CD4-positive, alpha-beta T cell treated with Interleukin-4 for 4 hours (primary cell): Measurements from ENCODE around the gene OR52H1.

Source experiments
- DNase-seq: peaks from one replicate; pipeline ENCODE4 v3.0.0-alpha.2; 2020

Gene OR52H1

DNA sequence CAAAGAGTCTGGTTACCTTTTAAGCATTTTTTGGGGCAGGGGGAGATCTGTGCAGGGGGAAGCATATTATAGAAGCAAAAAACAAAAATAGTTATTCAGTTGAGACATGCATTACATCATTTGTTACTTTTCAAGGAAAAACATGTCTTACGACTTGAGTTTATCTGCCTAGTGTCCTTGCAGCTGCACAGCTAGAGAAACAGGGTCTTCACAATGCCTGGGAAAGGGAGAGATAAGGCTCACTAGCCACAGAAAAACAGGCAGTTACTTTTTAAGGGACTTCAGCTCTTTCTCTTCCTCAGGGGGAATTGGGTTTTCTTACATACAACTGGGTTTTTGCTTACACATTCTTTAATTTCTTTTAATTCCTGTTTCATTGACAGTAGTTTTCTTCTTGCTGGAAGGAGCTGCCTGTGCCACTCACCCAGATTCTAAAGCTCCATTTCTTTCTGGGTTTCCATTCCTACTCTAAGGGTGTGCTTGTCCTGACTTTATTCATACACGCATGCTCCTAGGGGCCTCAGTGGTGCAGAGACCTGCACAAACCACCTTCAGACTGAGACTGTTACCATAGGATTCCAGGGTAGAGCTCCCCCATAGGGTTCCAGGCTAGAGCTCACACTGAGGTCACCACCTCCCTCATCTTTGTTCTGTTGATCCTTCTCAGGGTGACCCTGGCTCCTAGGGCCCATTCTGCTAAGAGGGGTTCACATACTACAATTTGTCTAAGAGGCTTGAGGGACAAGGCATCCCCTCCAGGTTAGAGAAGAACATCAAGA is 17.1 kb downstream of the OR52H1 start:
- DNase-seq, result no peak

DNA sequence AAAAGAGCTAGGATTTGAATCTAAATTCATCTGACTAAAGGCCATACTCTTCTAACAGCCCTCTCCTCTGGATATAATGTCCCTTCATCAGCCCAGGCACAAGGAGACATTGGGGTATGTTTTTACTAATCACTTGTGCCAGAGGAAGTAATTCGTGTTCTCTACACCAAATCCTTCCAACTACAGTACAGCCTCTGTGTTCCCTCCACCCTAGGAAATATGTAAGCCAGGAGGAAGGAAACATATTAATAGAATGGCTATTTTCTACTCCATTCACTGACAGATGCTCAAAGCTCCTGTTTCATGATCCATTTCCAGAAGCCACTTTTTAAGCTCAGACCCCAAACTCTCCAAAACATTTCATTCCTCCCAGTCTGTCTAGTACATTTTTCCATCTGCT is 19.8 kb downstream of the OR52H1 start:
- DNase-seq, result no peak

DNA sequence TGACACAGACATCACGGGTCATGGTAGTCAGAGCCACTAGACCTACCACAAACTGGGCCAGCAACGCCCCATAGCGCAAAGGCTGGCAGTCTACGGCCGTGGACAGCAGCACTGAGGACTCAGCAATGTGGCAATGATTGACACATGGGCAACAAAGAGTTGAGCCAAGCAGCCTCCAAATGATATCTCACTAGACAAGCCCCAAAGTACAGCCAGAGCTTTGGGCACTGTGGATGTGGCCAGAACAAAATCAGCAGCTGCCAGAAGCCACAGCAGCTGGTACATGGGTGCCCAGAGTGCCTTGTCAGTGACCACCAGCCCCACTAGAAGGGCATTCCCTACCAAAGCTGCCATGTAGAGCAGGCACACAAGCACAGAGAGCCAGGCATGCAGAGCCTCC is 20.6 kb downstream of the OR52H1 start:
- no peak for DNase-seq

DNA sequence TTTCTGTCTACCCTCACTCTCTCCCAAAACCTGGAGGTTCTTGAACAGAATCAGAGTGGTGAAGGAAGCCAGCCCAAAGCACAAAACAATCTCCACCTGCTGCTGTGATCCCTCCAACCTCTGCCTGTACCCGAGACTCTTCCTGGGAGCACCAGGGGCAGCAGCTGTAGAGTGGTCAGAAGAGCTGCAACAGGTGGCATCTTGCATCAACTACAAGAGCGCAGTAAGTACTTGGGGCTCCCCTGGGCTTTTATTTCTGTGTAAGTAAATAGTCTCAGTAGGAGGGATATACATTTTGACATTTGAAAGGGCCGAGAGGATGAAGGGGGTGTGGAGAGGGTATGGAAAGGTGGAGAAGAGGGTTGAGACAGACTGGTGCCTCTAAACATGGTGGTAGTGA is 23.6 kb downstream of the OR52H1 start:
- DNase-seq, result no peak

DNA sequence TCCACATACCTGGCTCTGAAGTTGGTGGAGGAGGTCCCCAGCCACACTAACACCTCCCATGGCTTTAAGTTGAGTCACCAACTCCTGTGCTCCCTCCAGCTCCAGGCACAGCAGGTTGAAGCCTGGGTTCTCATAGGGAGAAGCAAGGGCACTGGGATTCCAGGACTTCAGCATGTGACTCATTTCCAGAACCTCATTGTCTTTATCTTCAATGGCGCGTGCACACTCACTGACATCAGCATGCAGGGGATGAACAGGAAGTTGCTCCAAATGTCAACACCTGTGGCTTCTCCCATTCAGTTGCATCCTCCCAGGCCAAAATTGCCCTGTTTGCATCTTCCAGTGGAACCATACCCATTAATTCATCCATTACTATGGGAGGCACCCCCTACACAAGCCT is 26.0 kb downstream of the OR52H1 start:
- no peak for DNase-seq

DNA sequence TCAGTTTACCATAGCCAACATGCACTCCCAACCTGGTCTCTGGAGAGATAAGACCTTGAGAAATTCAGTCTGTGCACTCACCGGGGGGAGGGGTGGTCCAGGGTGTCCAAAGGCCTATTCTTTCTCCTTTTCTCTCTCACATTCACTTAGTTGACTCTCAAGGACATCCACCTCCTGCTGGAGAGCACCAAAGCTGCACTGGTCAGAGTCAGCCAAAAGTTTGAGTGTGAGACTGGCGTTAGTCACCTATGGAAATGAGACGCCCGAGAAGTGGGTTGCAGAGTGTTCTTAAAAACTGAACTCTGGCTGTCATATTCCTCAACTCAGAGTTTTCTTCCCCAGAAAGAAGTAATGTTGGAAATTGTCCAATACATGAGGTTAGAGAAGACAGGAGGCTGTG is 26.8 kb downstream of the OR52H1 start:
- no peak for DNase-seq

DNA sequence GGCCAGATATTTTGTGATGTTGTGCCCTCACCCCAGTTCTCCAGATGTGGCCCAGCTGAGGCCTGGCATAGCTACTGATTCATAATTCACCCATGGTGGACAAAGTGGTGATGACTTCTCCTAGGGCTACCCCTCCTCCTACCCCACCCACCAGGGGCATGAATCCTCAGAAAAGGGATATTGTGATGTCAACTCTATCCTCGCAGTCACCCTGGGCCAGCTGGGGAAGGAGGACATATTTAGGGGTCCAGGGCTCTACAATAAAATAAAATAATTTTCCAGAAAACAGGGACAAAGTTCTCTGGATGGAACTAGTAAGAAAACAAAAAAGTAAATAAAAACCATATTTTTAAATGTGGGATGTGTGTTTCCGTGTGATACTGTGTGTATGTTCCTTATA is 31.7 kb downstream of the OR52H1 start, which contains the start of gene UBQLNL:
Gene UBQLNL (minus strand): TSS at position 101 of the 400 bp plus-strand sequence. CDS start 258 bp downstream, outside the sequence.
- no peak for DNase-seq

DNA sequence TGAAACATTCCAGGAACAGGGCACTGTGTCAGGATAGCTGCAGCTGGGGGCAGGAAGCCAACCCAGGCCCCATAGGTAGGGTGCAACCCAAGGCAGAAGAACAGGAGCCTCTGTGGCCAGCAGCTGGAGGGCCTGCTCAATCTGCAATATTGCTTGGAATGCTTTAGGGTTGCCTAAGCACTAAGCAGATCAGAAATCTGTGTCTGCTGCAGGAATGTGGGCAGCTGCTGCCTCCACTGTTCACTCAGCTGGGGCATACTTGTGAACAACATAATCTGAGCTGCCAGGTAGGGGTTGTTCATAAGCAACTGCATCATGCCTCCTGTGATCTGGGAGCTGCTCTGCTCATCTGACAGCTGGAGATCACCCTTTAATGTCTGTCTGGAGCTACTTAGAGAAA is 33.5 kb downstream of the OR52H1 start:
- no peak for DNase-seq

DNA sequence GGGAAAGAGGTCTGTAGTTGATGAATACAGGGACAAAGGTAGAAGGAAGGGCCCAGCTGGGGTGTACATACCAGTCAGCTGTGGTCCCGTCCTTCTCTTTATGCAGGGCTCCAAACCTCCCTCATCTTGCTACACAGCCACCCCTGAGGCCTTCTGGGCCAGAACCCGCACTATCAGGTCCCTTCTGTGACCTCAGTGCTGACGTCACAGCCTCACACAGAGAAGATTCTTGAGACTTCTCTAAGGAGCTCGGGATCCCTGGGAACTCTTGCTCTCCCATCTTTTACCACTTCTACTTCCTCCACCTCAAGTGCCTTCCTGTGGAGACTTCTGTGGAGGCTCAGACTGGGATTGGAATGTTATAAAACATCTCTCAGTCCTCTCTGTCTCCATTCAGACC is 38.5 kb downstream of the OR52H1 start, which contains the start of gene UBQLN3:
Gene UBQLN3 (minus strand): TSS at position 155 of the 400 bp plus-strand sequence. CDS start 399 bp downstream, outside the sequence.
- DNase-seq, result no peak

DNA sequence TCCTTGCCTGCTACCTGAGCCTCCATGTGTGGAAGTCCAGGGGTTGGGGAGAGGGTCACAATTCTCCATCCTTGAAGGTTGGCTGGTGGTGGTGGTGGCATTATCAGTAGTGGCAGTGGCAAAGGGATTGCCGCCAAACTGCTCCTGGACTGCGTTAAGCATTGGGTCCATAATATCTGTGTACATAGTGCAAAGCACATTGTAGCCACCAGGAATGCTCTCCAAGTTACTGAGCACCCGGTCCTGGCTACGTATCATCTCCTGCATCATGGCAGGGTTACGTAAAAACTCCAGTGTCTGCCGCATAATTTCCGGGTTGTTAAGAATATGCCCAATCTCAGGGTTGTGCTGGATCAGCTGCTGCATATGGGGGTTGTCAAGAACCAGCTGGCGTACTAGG is 39.7 kb downstream of the OR52H1 start:
- no peak for DNase-seq

DNA sequence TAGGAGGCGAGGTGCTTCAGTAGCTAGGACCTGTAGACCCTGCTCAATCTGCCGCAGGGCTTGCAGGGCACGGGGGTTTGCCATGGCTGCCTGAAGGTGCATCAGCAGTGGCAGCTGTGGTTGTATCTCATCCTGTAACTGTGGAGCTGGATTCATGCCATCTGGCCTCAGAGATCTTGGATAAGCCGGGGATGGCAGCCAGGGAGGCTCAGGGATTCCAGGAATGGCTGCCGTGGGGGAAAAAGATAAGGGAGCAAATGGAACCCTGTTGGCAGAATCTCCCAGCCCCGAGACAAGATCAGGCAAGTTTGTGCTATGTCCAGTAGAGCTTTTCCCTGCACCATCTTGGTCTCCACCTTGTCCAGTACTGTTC is 40.4 kb downstream of the OR52H1 start:
- DNase-seq, result no peak

DNA sequence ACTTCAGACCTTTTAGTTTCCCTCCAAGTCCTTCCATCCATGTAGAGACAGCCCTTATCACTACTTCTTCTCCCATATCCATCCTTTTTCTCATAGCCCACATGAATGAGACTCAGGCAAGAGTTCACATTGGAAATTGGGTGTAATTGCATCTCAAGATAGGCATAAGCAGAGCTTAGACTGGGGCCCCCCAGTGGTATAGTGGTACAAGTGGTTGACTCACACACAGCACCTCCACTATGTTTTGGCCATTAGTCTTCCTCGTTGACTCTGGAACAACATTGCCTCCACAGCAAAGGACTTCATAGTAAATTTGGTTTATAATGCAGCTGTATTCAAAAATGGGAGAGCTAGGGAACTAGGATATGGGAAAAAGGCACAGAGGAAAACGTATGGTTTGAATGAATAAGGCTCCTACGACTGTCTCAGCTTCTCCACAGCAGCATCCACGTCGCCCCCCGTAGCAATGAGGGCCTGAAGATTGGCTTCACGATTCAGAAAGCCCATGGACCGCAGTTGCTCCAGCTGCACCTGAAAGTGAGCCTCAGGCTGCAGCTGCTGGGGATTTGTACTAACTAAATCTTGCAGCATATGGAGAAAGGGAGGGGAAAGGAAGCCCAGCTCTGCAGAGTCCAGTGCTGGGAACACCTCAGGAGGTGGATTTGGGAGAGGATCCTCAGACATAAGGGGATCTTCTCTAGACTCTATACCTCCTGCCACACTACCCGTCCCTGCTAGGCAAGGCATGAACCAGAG is 41.0 kb downstream of the OR52H1 start:
- DNase-seq, result no peak

DNA sequence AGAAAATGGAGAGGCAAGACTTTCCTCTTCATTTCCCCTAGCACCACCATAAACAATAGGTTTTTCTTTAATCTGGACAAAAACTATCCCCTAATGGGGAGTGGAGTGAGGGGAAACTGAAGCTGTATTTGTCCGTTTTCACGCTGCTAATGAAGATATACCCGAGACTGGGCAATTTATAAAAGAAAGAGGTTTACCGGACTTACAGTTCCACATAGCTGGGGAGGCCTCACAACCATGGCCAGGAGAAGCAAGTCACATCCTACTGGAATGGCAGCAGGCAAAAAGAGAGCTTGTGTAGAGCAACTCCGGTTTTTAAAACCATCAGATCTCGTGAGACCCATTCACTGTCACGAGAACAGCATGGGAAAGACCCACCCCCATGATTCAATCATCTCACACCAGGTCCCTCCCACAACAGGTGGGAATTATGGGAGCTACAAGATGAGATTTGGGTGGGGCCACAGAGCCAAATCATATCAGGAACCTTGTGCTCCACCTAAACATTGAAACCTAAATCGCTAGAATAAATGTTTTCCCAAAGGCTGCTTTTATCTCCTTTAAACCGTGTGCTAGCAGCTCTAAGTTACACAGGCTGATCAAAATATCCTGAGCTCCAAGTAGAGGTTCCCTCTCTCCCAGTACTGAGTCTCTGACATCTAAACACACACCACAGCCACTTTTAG is 42.8 kb downstream of the OR52H1 start:
- no peak for DNase-seq

DNA sequence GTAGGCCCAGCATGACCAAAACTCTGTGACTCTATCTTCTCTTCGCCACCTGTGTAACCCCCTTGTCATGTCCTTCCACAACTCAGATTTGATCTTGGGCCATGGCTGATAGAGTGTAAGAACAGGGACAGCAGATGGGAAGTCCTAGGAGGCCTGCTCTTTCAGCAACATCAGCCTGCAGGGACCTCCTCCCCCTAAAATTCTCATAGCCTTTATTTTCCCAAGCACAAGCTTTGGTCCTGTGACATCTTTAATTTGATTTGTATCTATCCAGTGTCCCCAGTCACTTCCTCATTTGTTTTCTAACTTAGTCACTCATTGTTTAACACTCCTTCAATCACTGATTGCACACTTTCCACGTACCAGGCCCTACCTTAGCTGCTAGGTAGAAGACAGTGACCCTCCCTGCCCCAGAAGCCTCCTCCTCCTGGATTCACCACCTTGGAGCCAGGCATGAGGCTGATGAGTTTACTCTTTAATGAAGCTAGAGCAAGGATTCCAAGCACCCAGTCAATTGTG is 43.9 kb downstream of the OR52H1 start:
- DNase-seq, result no peak

DNA sequence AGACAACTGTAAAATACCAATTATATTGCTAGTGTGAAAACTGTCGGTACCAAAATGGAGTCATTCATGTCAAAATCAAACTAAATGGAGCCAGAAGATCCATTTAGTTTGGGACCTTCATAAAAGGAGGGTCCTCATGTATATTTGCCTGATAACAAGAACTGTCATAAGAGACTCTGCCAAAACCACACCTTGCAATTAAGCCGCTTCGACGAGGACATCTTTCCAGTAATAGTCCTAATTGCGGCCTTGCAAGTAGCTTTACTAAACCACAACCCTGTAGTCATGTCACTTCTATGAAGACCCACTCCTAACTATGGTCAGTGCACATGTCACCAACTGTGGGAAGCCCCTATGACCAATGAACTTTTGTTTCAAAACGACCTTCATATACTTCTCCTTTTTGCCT is 47.9 kb downstream of the OR52H1 start:
- no peak for DNase-seq

DNA sequence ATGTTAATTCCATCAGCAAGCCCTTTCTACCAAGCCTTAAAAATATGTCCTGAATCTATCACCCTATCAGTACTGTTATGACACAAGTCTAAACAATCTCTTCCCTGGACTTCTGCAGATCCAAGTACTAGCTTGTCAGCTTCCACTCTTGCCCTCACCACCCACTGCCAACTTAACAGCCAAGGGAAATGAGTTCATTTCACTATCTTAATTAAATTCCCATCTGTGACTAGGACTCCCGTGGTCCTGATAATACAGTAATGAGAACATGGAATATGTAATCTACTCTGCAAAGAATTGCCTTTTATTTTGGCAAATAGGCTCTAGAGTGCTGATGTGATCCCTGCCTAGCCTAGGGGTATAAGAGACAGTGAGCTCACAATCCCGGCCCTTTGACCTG is 48.7 kb downstream of the OR52H1 start:
- DNase-seq, result no peak
